SU-DHL-6 (cell line): ENCODE data around the gene VAMP5.

Experiments
- CTCF ChIP-seq: fragments of 200-600 bp; sonication (generic); IDR thresholded peaks from one replicate; pipeline ENCODE4 v1.5.1; 2017; ENCODE audit warnings: antibody characterized with exemption, mild to moderate bottlenecking, low read length, moderate library complexity; ENCODE audit not compliant: insufficient read depth, poor library complexity, severe bottlenecking
- EZH2phosphoT487 ChIP-seq: fragments of 200-600 bp; sonication (generic), shearing (Covaris generic); conservative IDR thresholded peaks from 2 replicates; pipeline ENCODE4 v1.6.1; 2018; ENCODE audit warnings: mild to moderate bottlenecking, antibody characterized with exemption, low read length, moderate library complexity, mixed read lengths

- no peak for TF ChIP-seq CTCF
- TF ChIP-seq EZH2phosphoT487 = no peak
Measured at GRCh38 chr2:85547089-85547858, 37.0 kb upstream of the VAMP5 start.
